HG02973 (cell line): ENCODE data around the gene CAMP.
"Not testable (repeated sequence)": the region's sequence is repeated elsewhere in the genome, so short reads cannot be mapped to it uniquely, and the experiment has no call there.

Experiments
- ATAC-seq: cut with Tn5 transposase; IDR thresholded peaks from one replicate; pipeline ENCODE4 v1.9.1; 2021; ENCODE audit warnings: moderate library complexity; ENCODE audit not compliant: unreplicated experiment

The CAMP gene

DNA sequence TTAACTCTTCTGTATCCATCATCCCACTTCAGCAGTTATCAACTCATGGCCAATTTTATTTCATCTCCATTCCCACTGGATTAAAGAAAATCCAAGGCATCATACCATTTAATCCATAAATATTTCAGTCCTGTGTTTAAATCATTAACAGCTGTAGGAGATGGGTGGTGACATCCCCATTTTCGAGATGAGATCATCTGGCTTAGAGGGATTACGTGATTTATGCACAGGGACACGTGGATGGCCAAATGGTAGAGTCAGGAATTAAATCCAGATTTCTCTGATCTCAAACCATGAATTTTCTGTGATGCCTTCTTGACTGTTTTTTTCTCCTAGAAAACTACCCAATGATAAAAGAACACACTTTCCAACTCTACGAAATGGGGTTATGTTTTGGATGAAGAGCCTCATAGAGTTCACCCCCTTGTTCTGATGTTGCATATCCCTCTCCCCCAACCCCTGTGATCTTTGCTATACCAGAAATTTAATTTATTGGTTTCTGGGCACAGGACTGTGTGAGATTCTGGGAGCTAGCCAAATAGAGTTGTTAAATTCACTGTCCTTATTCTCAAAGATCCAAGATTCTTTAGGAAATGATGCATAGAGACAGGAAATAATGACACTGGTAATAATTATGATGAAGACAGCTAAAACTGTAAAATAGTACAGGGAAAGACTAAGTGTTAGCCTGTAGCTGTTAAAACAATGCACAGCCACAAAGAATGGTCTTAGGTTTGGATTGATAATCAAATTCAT is 25.0 kb downstream of the CAMP start:
- no peak for ATAC-seq

- ATAC-seq = no peak
Observed at GRCh38 chr3:48256557-48256956, 33.3 kb downstream of the CAMP start.

DNA sequence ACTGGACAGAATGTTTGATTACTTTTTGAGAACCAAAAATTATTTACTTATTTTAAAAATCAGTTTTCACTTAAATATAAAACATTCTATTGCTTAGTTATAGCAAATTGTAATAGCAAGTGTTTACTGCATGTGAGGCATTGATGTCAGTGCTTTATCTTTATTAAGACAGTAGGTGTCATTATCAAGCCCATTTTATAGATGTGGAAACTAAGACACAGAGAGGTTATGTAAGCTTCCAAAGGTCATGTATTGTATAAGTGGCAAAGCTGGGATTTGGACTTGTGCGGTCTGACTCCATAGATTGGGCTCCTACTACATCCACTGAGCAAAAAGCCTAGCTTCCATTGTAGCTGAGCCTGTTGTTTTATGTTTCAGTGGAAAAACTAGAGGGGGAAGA is 35.2 kb downstream of the CAMP start:
- no peak for ATAC-seq

DNA sequence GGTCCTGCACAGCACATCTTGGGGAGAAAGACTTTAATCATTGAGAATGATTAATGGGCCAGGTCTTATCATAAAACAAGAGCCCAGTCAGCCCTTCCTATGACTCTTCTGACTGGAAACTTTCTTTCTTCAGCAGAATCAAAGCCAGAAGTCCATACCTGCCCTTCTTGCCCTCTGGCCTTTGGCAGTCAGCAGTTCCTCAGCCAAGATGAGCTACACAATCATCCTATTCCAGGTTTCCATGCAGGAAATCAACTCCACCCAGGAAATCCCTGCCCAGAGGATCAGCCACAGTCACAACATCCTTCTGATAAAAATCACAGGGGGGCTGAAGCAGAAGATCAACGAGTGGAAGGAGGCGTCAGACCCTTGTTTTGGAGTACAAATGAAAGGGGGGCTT is 44.5 kb downstream of the CAMP start:
- ATAC-seq = no peak

GRCh38 chr3:48268381-48268935 is 45.2 kb downstream of the CAMP start:
- no peak for ATAC-seq

- ATAC-seq = no peak
Observed at GRCh38 chr3:48268936-48269561, 45.8 kb downstream of the CAMP start.

DNA sequence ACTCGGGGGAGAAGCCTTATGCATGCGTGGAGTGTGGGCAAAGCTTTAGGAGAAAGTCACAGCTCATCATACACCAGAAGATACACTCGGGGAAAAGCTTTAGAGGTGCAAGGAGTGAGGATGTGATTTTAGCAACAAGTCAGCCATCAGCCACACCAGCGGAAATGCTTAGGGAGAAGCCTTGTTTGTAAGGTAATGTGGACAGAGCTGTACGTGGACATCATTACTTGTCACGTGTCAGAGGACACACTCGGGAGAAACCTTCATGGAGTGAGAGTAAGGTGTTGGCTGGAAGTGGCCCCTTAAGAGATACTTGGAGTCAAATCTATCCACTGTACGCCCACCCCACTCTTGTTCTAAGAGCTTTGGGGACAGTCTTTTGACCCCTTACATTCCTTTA is 46.3 kb downstream of the CAMP start:
- no peak for ATAC-seq

- no peak for ATAC-seq
Observed at GRCh38 chr3:48270306-48270705, 47.0 kb downstream of the CAMP start.

GRCh38 chr3:48271223-48271622 is 47.9 kb downstream of the CAMP start:
- ATAC-seq = not testable (repeated sequence)

GRCh38 chr3:48271763-48272498 is 48.6 kb downstream of the CAMP start:
- no peak for ATAC-seq

DNA sequence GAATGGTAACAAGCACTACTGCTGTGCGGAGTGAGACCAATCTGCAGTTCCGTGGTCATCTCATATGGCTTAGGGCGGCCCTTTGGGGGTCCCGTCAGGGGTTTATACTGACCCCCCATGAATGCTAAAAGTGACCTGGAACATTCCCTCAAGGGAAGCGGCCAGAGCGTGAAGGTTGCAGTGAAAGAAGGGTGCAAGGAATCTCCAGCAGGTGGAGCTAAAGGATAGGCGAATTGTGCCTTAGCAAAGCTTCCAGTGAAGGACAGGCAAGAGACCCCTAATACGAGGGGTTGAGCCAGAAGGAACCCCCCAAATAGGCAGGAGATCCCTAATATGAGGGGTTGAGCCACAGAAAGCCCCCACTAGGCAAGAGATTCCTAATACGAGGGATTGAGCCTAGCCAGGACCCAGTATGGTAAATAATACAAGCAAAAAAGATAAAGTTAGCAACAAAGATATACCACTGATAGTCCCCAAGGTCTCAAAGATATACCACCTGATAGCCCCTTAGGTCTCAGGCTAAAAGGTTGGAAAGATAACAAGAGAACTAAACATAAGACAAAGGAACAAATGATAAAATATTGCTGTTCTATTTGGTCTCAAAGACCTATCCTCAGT is 50.4 kb downstream of the CAMP start:
- ATAC-seq = no peak

GRCh38 chr3:48274452-48274851 is 51.2 kb downstream of the CAMP start:
- no peak for ATAC-seq
